Muscle of leg (tissue), 11 donors: ENCODE measurements around the gene ZBTB9. TPM values are rescaled to one million over a fixed set of nuclear protein-coding genes. Genes with fewer than 3 reads are reported as not detected.

Experiments
- DNase-seq: peaks from one replicate; pipeline ENCODE4 v3.0.0; 2013
- H3K27ac ChIP-seq: one replicate; pipeline ENCODE4 v1.5.1; 2013; ENCODE audit warnings: mild to moderate bottlenecking, low read length, control low read depth
- H3K27me3 ChIP-seq: one replicate; pipeline ENCODE4 v1.6.1; 2013; ENCODE audit warnings: low read length; ENCODE audit not compliant: control insufficient read depth, insufficient read depth
- H3K36me3 ChIP-seq: one replicate; pipeline ENCODE4 v1.6.1; 2013; ENCODE audit warnings: low read length; ENCODE audit not compliant: control insufficient read depth, insufficient read depth
- H3K4me1 ChIP-seq: one replicate; pipeline ENCODE4 v1.6.1; 2013; ENCODE audit warnings: low read length; ENCODE audit not compliant: control insufficient read depth, insufficient read depth
- H3K4me3 ChIP-seq: one replicate; pipeline ENCODE4 v1.5.1; 2013; ENCODE audit warnings: low read length, control low read depth
- H3K9me3 ChIP-seq: replicated peaks from 2 replicates; pipeline ENCODE4 v1.6.1; 2013; ENCODE audit warnings: low read depth, low read length; ENCODE audit not compliant: control insufficient read depth
- WGBS: methylation state at CpG from one replicate; pipeline ENCODE4 v1.1.5; 2013; ENCODE audit warnings: missing lambda C conversion rate; ENCODE audit not compliant: insufficient coverage; 5-methylcytosine and 5-hydroxymethylcytosine counted together
- polyA plus RNA-seq, 8 donors: library from polyadenylated mRNA; unstranded; fragments of 120-200 nt; gene quantifications; one replicate each; pipeline versions ENCODE4 v1.2.1 to v1.2.3, GENCODE V29; 2013; ENCODE audit warnings: inconsistent platforms in 1 of 8, low replicate concordance in 1 of 8; ENCODE audit not compliant: insufficient read length in 8 of 8, insufficient read depth in 1 of 8
- total RNA-seq: library from RNA; stranded (reverse); fragments of 120-200 nt; gene quantifications from one replicate; pipeline ENCODE4 v1.2.4, GENCODE V29; 2013

ZBTB9 gene
- total and polyA plus RNA-seq, 9 donors: 4.7 to 9.0 (median 8.0) TPM

- no peak overlapping the region for H3K27ac ChIP-seq
- WGBS: 100% methylated on average over 1 of the region's 10 CpGs
- no peaks in the 10 kb centered on the region for H3K27me3 ChIP-seq
- peaks cover 29% of the 10 kb centered on the region for H3K4me1 ChIP-seq
- H3K36me3 ChIP-seq: peaks cover 46% of the 10 kb centered on the region
- no peak for DNase-seq
- H3K4me3 ChIP-seq: no peak overlapping the region
- H3K9me3 ChIP-seq: no peaks in the 10 kb centered on the region
Observed at GRCh38 chr6:33412140-33413009, 42.0 kb upstream of the ZBTB9 start.

GRCh38 chr6:33413241-33414120, 40.9 kb upstream of the ZBTB9 start:
- DNase-seq: no peak
- H3K4me1 ChIP-seq: peaks cover 34% of the 10 kb centered on the region
- H3K9me3 ChIP-seq: no peaks in the 10 kb centered on the region
- WGBS: 79% methylated on average over 4 of the region's 14 CpGs
- peaks cover 46% of the 10 kb centered on the region for H3K36me3 ChIP-seq
- H3K27me3 ChIP-seq: no peaks in the 10 kb centered on the region
- no peak overlapping the region for H3K4me3 ChIP-seq
- H3K27ac ChIP-seq: no peak overlapping the region

GRCh38 chr6:33414592-33415271, 39.6 kb upstream of the ZBTB9 start:
- 69% methylated on average over 8 of the region's 12 CpGs for WGBS
- H3K9me3 ChIP-seq: no peaks in the 10 kb centered on the region

GRCh38 chr6:33415831-33416230, 38.5 kb upstream of the ZBTB9 start:
- Histone ChIP-seq H3K27ac (no peak overlapping the region), H3K4me1 (peaks cover 45% of the 10 kb centered on the region), H3K27me3 (no peaks in the 10 kb centered on the region), H3K4me3 (no peak overlapping the region), H3K9me3 (no peaks in the 10 kb centered on the region), H3K36me3 (peaks cover 46% of the 10 kb centered on the region)
- DNase-seq: no peak
- WGBS: no CpG with 5 or more reads among the region's 9 CpGs

More at GRCh38 chr6:33414592-33415271, 39.6 kb upstream of the ZBTB9 start:
- H3K27me3 ChIP-seq: no peaks in the 10 kb centered on the region
- H3K27ac ChIP-seq: no peak overlapping the region
- no peak overlapping the region for H3K4me3 ChIP-seq
- no peak for DNase-seq
- peaks cover 46% of the 10 kb centered on the region for H3K36me3 ChIP-seq
- H3K4me1 ChIP-seq: peaks cover 44% of the 10 kb centered on the region

GRCh38 chr6:33416386-33417127, 37.8 kb upstream of the ZBTB9 start:
- Histone ChIP-seq H3K27ac (peak overlapping the region; percentile 13), H3K4me1 (peaks cover 42% of the 10 kb centered on the region), H3K27me3 (no peaks in the 10 kb centered on the region), H3K4me3 (peak overlapping the region; percentile 75), H3K36me3 (peaks cover 46% of the 10 kb centered on the region), H3K9me3 (no peaks in the 10 kb centered on the region)
- no peak for DNase-seq
- WGBS: 52% methylated on average over 4 of the region's 12 CpGs

- Histone ChIP-seq H3K27me3 (no peaks in the 10 kb centered on the region), H3K36me3 (peaks cover 44% of the 10 kb centered on the region), H3K9me3 (no peaks in the 10 kb centered on the region), H3K27ac (peak overlapping the region; percentile 91), H3K4me1 (peaks cover 38% of the 10 kb centered on the region), H3K4me3 (peak overlapping the region; percentile 75)
- DNase-seq: no peak
- WGBS: under 1% methylated on average over 15 of the region's 25 CpGs
Observed at GRCh38 chr6:33417128-33417902, 37.1 kb upstream of the ZBTB9 start.

GRCh38 chr6:33417903-33418689, 36.3 kb upstream of the ZBTB9 start, which contains the start of gene CUTA:
Gene CUTA, minus strand, starts transcription at chr6:33418107. Its CDS starts 107 bp downstream, at chr6:33418000.
- Histone ChIP-seq H3K27me3 (no peaks in the 10 kb centered on the region), H3K27ac (peak within 1 kb of the TSS; percentile 97), H3K36me3 (peaks cover 36% of the 10 kb centered on the region), H3K9me3 (no peaks in the 10 kb centered on the region), H3K4me3 (peak within 1 kb of the TSS; percentile 75), H3K4me1 (peaks cover 38% of the 10 kb centered on the region)
- peak; percentile 100 for DNase-seq
- WGBS: under 1% methylated on average over 41 of the region's 51 CpGs

- no peaks in the 10 kb centered on the region for H3K9me3 ChIP-seq
- WGBS: 17% methylated on average over 3 of the region's 8 CpGs
- peak overlapping the region; percentile 97 for H3K27ac ChIP-seq
- H3K27me3 ChIP-seq: no peaks in the 10 kb centered on the region
- H3K36me3 ChIP-seq: peaks cover 29% of the 10 kb centered on the region
- DNase-seq: no peak
- H3K4me1 ChIP-seq: peaks cover 38% of the 10 kb centered on the region
- H3K4me3 ChIP-seq: peak overlapping the region; percentile 39
Observed at GRCh38 chr6:33418690-33419291, 35.6 kb upstream of the ZBTB9 start.
